GM18909 (cell line): ENCODE measurements around the gene ARFGEF2.
"Not testable (repeated sequence)": the region's sequence is repeated elsewhere in the genome, so short reads cannot be mapped to it uniquely, and the experiment has no call there.

ENCODE experiments used
- ATAC-seq: cut with Tn5 transposase; IDR thresholded peaks from one replicate; pipeline ENCODE4 v1.9.1; 2021; ENCODE audit warnings: mild to moderate bottlenecking; ENCODE audit not compliant: unreplicated experiment, poor library complexity

ARFGEF2 gene

GRCh38 chr20:49045440-49046086, 124.1 kb downstream of the ARFGEF2 start:
- peak; percentile 8 for ATAC-seq

- ATAC-seq: peak; percentile 87
Measured at GRCh38 chr20:49046087-49046900, 124.8 kb downstream of the ARFGEF2 start, which contains the start of gene CSE1L. CSE1L (plus strand) TSS chr20:49046312; CDS start chr20:49058464, 12,152 bp downstream.

GRCh38 chr20:49052334-49052733, 130.8 kb downstream of the ARFGEF2 start:
- no peak for ATAC-seq

GRCh38 chr20:49054056-49054643, 132.6 kb downstream of the ARFGEF2 start:
- no peak for ATAC-seq

- ATAC-seq: no peak
Measured at GRCh38 chr20:49063279-49063678, 141.8 kb downstream of the ARFGEF2 start.

GRCh38 chr20:49074521-49074920, 153.0 kb downstream of the ARFGEF2 start:
- no peak for ATAC-seq

GRCh38 chr20:49078310-49078709, 156.8 kb downstream of the ARFGEF2 start:
- ATAC-seq: no peak

- ATAC-seq: not testable (repeated sequence)
Measured at GRCh38 chr20:49082295-49082694, 160.8 kb downstream of the ARFGEF2 start.
